NCI-H146 treated with DMSO at 0.1 percent for 48 hours (cell line): ENCODE results near the gene FBH1.
"Not testable (repeated sequence)": the region's sequence is repeated elsewhere in the genome, so short reads cannot be mapped to it uniquely, and the experiment has no call there.

Experiments used
- DNase-seq: peaks from one replicate; lab custom pipeline; 2025; ENCODE audit not compliant: unreplicated experiment; lab: John Stamatoyannopoulos, UW

The FBH1 gene

GRCh38 chr10:5889624-5890451 lies at the start of gene FBH1, which contains the start of gene ANKRD16:
FBH1 (plus strand) TSS chr10:5890243; CDS start chr10:5890346, 103 bp downstream.
ANKRD16 (minus strand) TSS chr10:5889893; CDS start chr10:5889354, 539 bp downstream.
- peak; percentile 97 for DNase-seq

GRCh38 chr10:5840314-5841307 lies 49.4 kb upstream of the FBH1 start:
- DNase-seq: no peak

- no peak for DNase-seq
These were observed 48.1 kb upstream of the FBH1 start for GRCh38 chr10:5841965-5842364.

GRCh38 chr10:5843686-5844344 lies 46.2 kb upstream of the FBH1 start:
- no peak for DNase-seq

GRCh38 chr10:5844345-5845055 lies 45.5 kb upstream of the FBH1 start:
- no peak for DNase-seq

GRCh38 chr10:5846667-5847066 lies 43.4 kb upstream of the FBH1 start:
- DNase-seq: not testable (repeated sequence)

GRCh38 chr10:5854131-5854475 lies 35.9 kb upstream of the FBH1 start:
- no peak for DNase-seq

GRCh38 chr10:5855979-5856700 lies 33.9 kb upstream of the FBH1 start:
- DNase-seq: no peak

GRCh38 chr10:5856701-5857004 lies 33.4 kb upstream of the FBH1 start:
- no peak for DNase-seq

- DNase-seq: no peak
These were observed 31.2 kb upstream of the FBH1 start for GRCh38 chr10:5858811-5859210.

GRCh38 chr10:5860066-5860465 lies 30.0 kb upstream of the FBH1 start:
- no peak for DNase-seq

GRCh38 chr10:5862360-5862961 lies 27.6 kb upstream of the FBH1 start:
- DNase-seq: no peak

GRCh38 chr10:5862981-5863685 lies 26.9 kb upstream of the FBH1 start:
- DNase-seq: not testable (repeated sequence)

- DNase-seq: not testable (repeated sequence)
These were observed 23.5 kb upstream of the FBH1 start for GRCh38 chr10:5866451-5867081.

- DNase-seq: not testable (repeated sequence)
These were observed 22.9 kb upstream of the FBH1 start for GRCh38 chr10:5867091-5867615.

GRCh38 chr10:5868383-5868782 lies 21.7 kb upstream of the FBH1 start:
- DNase-seq: not testable (repeated sequence)

- no peak for DNase-seq
These were observed 20.9 kb upstream of the FBH1 start for GRCh38 chr10:5869156-5869555.

GRCh38 chr10:5871596-5871995 lies 18.4 kb upstream of the FBH1 start:
- no peak for DNase-seq
